Fibroblast of mammary gland (primary cell): ENCODE measurements around the gene TBL1Y.

Source experiments
- DNase-seq: peaks from one replicate; pipeline ENCODE4 v3.0.0-alpha.2; 2010; ENCODE audit warnings: low read depth
- H3K4me3 ChIP-seq: 2 replicates; pipeline ENCODE4 v1.5.1; 2011; ENCODE audit warnings: low read depth, mild to moderate bottlenecking, low read length, moderate library complexity; ENCODE audit not compliant: control insufficient read depth
- CTCF ChIP-seq: conservative IDR thresholded peaks from 2 replicates; pipeline ENCODE4 v1.5.1; 2011; ENCODE audit warnings: low read depth, low read length, inconsistent platforms; ENCODE audit not compliant: control insufficient read depth, insufficient read depth

The TBL1Y gene

GRCh38 chrY:6989886-6990620, 79.6 kb downstream of the TBL1Y start:
- no peak for DNase-seq

GRCh38 chrY:6992041-6992440, 81.5 kb downstream of the TBL1Y start:
- no peak overlapping the region for H3K4me3 ChIP-seq
- no peak for DNase-seq
- TF ChIP-seq CTCF, result no peak

More at GRCh38 chrY:6989886-6990620, 79.6 kb downstream of the TBL1Y start:
- no peak for TF ChIP-seq CTCF
- no peak overlapping the region for H3K4me3 ChIP-seq

GRCh38 chrY:6995987-6996386, 85.5 kb downstream of the TBL1Y start:
- no peak overlapping the region for H3K4me3 ChIP-seq
- DNase-seq, result no peak
- TF ChIP-seq CTCF, result no peak

GRCh38 chrY:6997503-6998066, 87.1 kb downstream of the TBL1Y start:
- no peak for DNase-seq
- H3K4me3 ChIP-seq, result no peak overlapping the region
- no peak for TF ChIP-seq CTCF

GRCh38 chrY:6999905-7000304, 89.4 kb downstream of the TBL1Y start:
- no peak for TF ChIP-seq CTCF
- no peak for DNase-seq
- H3K4me3 ChIP-seq, result no peak overlapping the region

- no peak for TF ChIP-seq CTCF
- no peak overlapping the region for H3K4me3 ChIP-seq
- no peak for DNase-seq
Observed at GRCh38 chrY:7002581-7002980, 92.1 kb downstream of the TBL1Y start.
